ENCODE measurements around the gene DNMT3A. TPM values are rescaled to one million over a fixed set of nuclear protein-coding genes. Genes with fewer than 3 reads are reported as not detected.

DNMT3A gene
- total and polyA plus RNA-seq, 2 donors (not counting 3 experiments of a cell fraction or from before 2014, with no cell fraction given): 23.3 to 71.7 TPM

- H2AFZ ChIP-seq (ENCODE audit: low read depth, low read length): no peak overlapping the region
- no peaks in the 10 kb centered on the region for H3K4me1 ChIP-seq (ENCODE audit: control insufficient read depth, extremely low read depth, insufficient read depth, low read length)
- H3K9me3 ChIP-seq (replicated peaks; ENCODE audit: control insufficient read depth, insufficient read depth, low read length): no peaks in the 10 kb centered on the region
- H3K36me3 ChIP-seq (ENCODE audit: control insufficient read depth in 2 of 2, extremely low read depth in 1 of 2, insufficient read depth in 2 of 2, low read length in 2 of 2): no peaks in the 10 kb centered on the region
- intact Hi-C loops (cut with micrococcal nuclease) (no loop called here), dilution Hi-C loops (cut with MboI; ENCODE audit: extremely low pct_ligation_motif_present, low sequenced_read_pairs) (no loop called here)
- no peak overlapping the region for H3K4me2 ChIP-seq (ENCODE audit: insufficient read depth, low read length)
- no peak overlapping the region for H3K4me3 ChIP-seq (replicated peaks in 1 of 3; ENCODE audit: insufficient read depth in 1 of 3, low read depth in 1 of 3, low read length in 3 of 3)
- no peaks in the 10 kb centered on the region for H3K9me1 ChIP-seq (replicated peaks; ENCODE audit: control insufficient read depth, extremely low read depth, insufficient read depth, low read length)
- FAIRE-seq (no peak), DNase-seq (ENCODE audit: low read depth, low spot score) (no peak)
- TF ChIP-seq MAX (IDR thresholded peaks at IDR 0.05; ENCODE audit: insufficient read depth, insufficient read length) (no peak), JUN (IDR thresholded peaks at IDR 0.05; ENCODE audit: borderline replicate concordance, insufficient read depth, insufficient read length, low read depth) (no peak), POLR2AphosphoS5 (IDR thresholded peaks at IDR 0.05; ENCODE audit: insufficient read depth, low read depth, low read length) (no peak), EZH2 (IDR thresholded peaks at IDR 0.05; ENCODE audit: borderline replicate concordance, low read depth, low read length, severe bottlenecking) (no peak), MYC (IDR thresholded peaks at IDR 0.05; ENCODE audit: low read depth, low read length) (no peak), GATA2 (IDR thresholded peaks at IDR 0.05; ENCODE audit: insufficient read depth, insufficient read length, low read depth, low read length) (no peak), CTCF (IDR thresholded peaks at IDR 0.05; ENCODE audit: extremely low read depth in 1 of 2, insufficient read depth in 1 of 2, low read depth in 1 of 2, low read length in 2 of 2) (no peak), POLR2A (IDR thresholded peaks at IDR 0.05; ENCODE audit: low read depth, low read length) (no peak)
- H3K27me3 ChIP-seq (ENCODE audit: control insufficient read depth in 2 of 2, insufficient read depth in 2 of 2, low read length in 2 of 2): no peaks in the 10 kb centered on the region
- H3K9ac ChIP-seq (replicated peaks; ENCODE audit: extremely low read depth, insufficient read depth, low read length): no peak overlapping the region
- H3K79me2 ChIP-seq (ENCODE audit: control insufficient read depth, insufficient read depth, low read length): no peaks in the 10 kb centered on the region
- H4K20me1 ChIP-seq (replicated peaks; ENCODE audit: control insufficient read depth, extremely low read depth, insufficient read depth, low read length): no peaks in the 10 kb centered on the region
- no peak overlapping the region for H3K27ac ChIP-seq (ENCODE audit: insufficient read depth, low read depth, low read length)
- no TSS peak for BruUV-seq (replicated peaks)
- CTCF ChIA-PET: interaction anchor here (1.2 kb wide), 1 partner anchor 8 kb away, joined by 4 read pairs; no protein-coding TSS in a partner anchor
- POLR2A ChIA-PET: no interaction called here
Measured at GRCh38 chr2:25331686-25332365, 9.9 kb downstream of the DNMT3A start.
